HepG2 (cell line): ENCODE results near the gene E2F1. TPM values are rescaled to one million over a fixed set of nuclear protein-coding genes. Genes with fewer than 3 reads are reported as not detected.

Experiments used
- ADNP ChIP-seq: sonication (generic); formaldehyde crosslinking; IDR thresholded peaks from 2 replicates; pipeline ENCODE4 v1.4.0; 2020; ENCODE audit warnings: missing genetic modification reagents
- GFI1 ChIP-seq: sonication (generic); formaldehyde crosslinking; IDR thresholded peaks from 2 replicates; pipeline ENCODE4 v1.5.0; 2020; ENCODE audit warnings: missing genetic modification reagents, mild to moderate bottlenecking, borderline replicate concordance
- GTF2F1 ChIP-seq: fragments of 150-350 bp; IDR thresholded peaks from 2 replicates; pipeline ENCODE4 v1.6.1; 2014; ENCODE audit warnings: low read length
- MAZ ChIP-seq, 2 experiments: sonication (generic) in 1 of 2; formaldehyde crosslinking in 1 of 2; IDR thresholded peaks; 2 replicates each; pipeline versions ENCODE4 v1.5.0 to v1.6.1; 2012 to 2020; ENCODE audit warnings: low read depth in 2 of 2, mild to moderate bottlenecking in 2 of 2, borderline replicate concordance in 1 of 2, improper control_type of control experiment in 1 of 2, low read length in 1 of 2, missing genetic modification reagents in 1 of 2, moderate library complexity in 1 of 2
- SALL2 ChIP-seq: sonication (generic); formaldehyde crosslinking; IDR thresholded peaks from 2 replicates; pipeline ENCODE4 v1.8.1; 2023; ENCODE audit warnings: mild to moderate bottlenecking, missing genetic modification reagents, inconsistent platforms
- ZFP1 ChIP-seq: IDR thresholded peaks from 2 replicates; pipeline ENCODE4 v1.6.1; 2016
- ZFP41 ChIP-seq: sonication (generic); formaldehyde crosslinking; IDR thresholded peaks from 2 replicates; pipeline ENCODE4 v1.4.0; 2020; ENCODE audit warnings: mild to moderate bottlenecking, missing genetic modification reagents, borderline replicate concordance
- ZNF232 ChIP-seq: sonication (generic); formaldehyde crosslinking; IDR thresholded peaks from 2 replicates; pipeline ENCODE4 v1.4.0; 2020; ENCODE audit warnings: missing genetic modification reagents, borderline replicate concordance
- ZNF256 ChIP-seq: sonication (generic); formaldehyde crosslinking; conservative IDR thresholded peaks from 2 replicates; pipeline ENCODE4 v1.4.0; 2020; ENCODE audit warnings: missing genetic modification reagents
- ZNF383 ChIP-seq: sonication (generic); formaldehyde crosslinking; IDR thresholded peaks from 2 replicates; pipeline ENCODE4 v1.4.0; 2020; ENCODE audit warnings: missing genetic modification reagents, mild to moderate bottlenecking, borderline replicate concordance
- ZNF614 ChIP-seq: IDR thresholded peaks from 2 replicates; pipeline ENCODE4 v1.6.1; 2018; ENCODE audit warnings: missing biosample characterization, missing genetic modification reagents, inconsistent platforms, borderline replicate concordance
- ZNF746 ChIP-seq: sonication (generic); formaldehyde crosslinking; IDR thresholded peaks from 2 replicates; pipeline ENCODE4 v1.8.0; 2022; ENCODE audit warnings: mild to moderate bottlenecking, missing genetic modification reagents
- ZNF788 ChIP-seq: sonication (generic); formaldehyde crosslinking; IDR thresholded peaks from 2 replicates; pipeline ENCODE4 v1.5.0; 2020; ENCODE audit warnings: mild to moderate bottlenecking, missing genetic modification reagents, borderline replicate concordance
- polyA plus RNA-seq, 8 experiments: library from polyadenylated mRNA; depleted of rRNA in 3 of 8; stranded (reverse) in 7 of 8; unstranded in 1 of 8; fragments of >200 nt; fragmentation: Illumina TruSeq in 4 of 8; extraction: Trizol in 4 of 8; gene quantifications; 2 replicates each; pipeline versions ENCODE4 v1.2.1 to v1.2.3, GENCODE V29; 2011 to 2016; ENCODE audit warnings: low read depth in 4 of 8, missing spikeins in 1 of 8, mixed read lengths in 1 of 8; ENCODE audit not compliant: insufficient read depth in 1 of 8
- total RNA-seq, 5 experiments: library from RNA; depleted of rRNA; stranded (reverse); fragments of >200 nt; fragmentation: Illumina TruSeq; extraction: Trizol; gene quantifications; 2 replicates each; pipeline ENCODE4 v1.2.3, GENCODE V29; 2016; ENCODE audit warnings: low read depth in 1 of 5
- TF ChIP-seq, protein P1 (sequence below): sonication (generic); formaldehyde crosslinking; IDR thresholded peaks from 2 replicates; pipeline ENCODE4 v1.4.0; 2020; ENCODE audit warnings: mild to moderate bottlenecking, missing genetic modification reagents
- TF ChIP-seq, protein P2 (sequence below): sonication (generic); formaldehyde crosslinking; IDR thresholded peaks from 2 replicates; pipeline ENCODE4 v1.4.0; 2020; ENCODE audit warnings: missing genetic modification reagents, borderline replicate concordance
- TF ChIP-seq, protein P3 (sequence below): sonication (generic); formaldehyde crosslinking; IDR thresholded peaks from 2 replicates; pipeline ENCODE4 v1.4.0; 2020; ENCODE audit warnings: mild to moderate bottlenecking, missing genetic modification reagents
- TF ChIP-seq, protein P4 (sequence below): sonication (generic); formaldehyde crosslinking; IDR thresholded peaks from 2 replicates; pipeline ENCODE4 v1.4.0; 2020; ENCODE audit warnings: missing genetic modification reagents, borderline replicate concordance
- TF ChIP-seq, protein P5 (sequence below): sonication (generic); formaldehyde crosslinking; conservative IDR thresholded peaks from 2 replicates; pipeline ENCODE4 v1.8.0; 2022; ENCODE audit warnings: mild to moderate bottlenecking, moderate library complexity, missing genetic modification reagents

The E2F1 gene
- total and polyA plus RNA-seq, 2 of the 13 experiments (the other 11 are each of a cell fraction or from before 2014, with no cell fraction given): 25.5 to 39.4 TPM

DNA sequence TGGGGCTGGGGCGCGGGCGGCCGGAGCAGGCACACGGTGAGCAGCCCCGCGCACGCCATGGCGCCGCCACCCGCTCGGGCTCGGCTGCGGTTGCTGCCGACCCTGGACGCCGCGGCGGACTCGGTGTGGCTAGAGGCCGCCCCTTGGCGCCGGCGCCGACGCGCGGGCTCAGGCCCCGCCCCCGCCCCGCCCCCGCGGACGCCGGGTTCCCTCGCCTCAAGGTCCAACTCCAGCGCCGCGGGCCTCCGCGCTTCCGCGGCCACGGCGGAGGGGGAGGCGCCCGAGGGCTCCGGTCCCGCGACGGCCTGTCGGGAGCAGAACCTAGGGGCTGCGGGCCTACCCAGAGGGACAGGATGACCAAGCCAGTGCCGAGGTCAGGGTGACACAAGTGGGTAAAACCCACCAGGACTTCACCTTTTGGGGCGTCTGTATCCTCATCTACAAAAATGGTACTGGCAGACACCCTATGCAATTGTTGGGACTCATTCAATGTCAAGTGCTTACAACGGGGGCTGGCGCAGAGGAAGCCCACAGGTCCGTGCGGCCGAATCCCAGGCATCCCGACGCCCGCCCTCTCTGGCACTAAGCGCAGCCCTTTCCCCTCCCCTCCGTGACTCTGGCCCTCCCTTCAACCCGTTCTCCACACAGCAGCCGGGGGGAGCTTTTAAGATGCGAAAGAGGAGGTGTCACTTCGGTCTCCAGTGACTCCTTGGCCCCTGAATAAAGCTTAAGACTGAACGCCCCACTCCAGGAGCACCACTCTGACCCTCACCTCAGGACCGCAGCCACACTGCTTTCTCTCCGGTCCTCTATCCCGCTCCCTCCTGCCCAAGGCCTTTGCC lies 11.7 kb downstream of the E2F1 start, which contains the start of gene NECAB3 (continued):
- TF ChIP-seq MAZ (IDR thresholded peaks at IDR 0.05; ENCODE audit: borderline replicate concordance, low read depth, low read length) (no peak), MAZ (CRISPR knock-in tag; IDR thresholded peaks at IDR 0.05; ENCODE audit: low read depth) (peak; percentile 86), ADNP (CRISPR knock-in tag) (no peak), ZNF256 (CRISPR knock-in tag) (peak; percentile 69; the same call in 1 of the 2 replicates), ZFP41 (CRISPR knock-in tag) (no peak; the same call in 1 of the 2 replicates), ZNF614 (CRISPR knock-in tag) (peak; percentile 69), SALL2 (CRISPR knock-in tag) (peak; percentile 91; the same call in 1 of the 2 replicates), ZNF788 (peak; percentile 90), GFI1 (CRISPR knock-in tag) (peak; percentile 67), GTF2F1 (no peak), ZNF383 (CRISPR knock-in tag) (peak; percentile 89; the same call in 1 of the 2 replicates), ZFP1 (CRISPR knock-in tag) (peak; percentile 28; the same call in 1 of the 2 replicates), ZNF746 (CRISPR knock-in tag) (peak; percentile 94), ZNF232 (CRISPR knock-in tag) (peak; percentile 67; the same call in 1 of the 2 replicates)
- TF ChIP-seq, protein P1, sequence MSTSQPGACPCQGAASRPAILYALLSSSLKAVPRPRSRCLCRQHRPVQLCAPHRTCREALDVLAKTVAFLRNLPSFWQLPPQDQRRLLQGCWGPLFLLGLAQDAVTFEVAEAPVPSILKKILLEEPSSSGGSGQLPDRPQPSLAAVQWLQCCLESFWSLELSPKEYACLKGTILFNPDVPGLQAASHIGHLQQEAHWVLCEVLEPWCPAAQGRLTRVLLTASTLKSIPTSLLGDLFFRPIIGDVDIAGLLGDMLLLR (CRISPR knock-in tag): 0 out of 2 replicates have a peak, but pooled peaks have one; percentile 2
- TF ChIP-seq, protein P2, sequence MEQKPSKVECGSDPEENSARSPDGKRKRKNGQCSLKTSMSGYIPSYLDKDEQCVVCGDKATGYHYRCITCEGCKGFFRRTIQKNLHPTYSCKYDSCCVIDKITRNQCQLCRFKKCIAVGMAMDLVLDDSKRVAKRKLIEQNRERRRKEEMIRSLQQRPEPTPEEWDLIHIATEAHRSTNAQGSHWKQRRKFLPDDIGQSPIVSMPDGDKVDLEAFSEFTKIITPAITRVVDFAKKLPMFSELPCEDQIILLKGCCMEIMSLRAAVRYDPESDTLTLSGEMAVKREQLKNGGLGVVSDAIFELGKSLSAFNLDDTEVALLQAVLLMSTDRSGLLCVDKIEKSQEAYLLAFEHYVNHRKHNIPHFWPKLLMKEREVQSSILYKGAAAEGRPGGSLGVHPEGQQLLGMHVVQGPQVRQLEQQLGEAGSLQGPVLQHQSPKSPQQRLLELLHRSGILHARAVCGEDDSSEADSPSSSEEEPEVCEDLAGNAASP (CRISPR knock-in tag): 0 out of 2 replicates have a peak, but pooled peaks have one; percentile 34
- TF ChIP-seq, protein P3, sequence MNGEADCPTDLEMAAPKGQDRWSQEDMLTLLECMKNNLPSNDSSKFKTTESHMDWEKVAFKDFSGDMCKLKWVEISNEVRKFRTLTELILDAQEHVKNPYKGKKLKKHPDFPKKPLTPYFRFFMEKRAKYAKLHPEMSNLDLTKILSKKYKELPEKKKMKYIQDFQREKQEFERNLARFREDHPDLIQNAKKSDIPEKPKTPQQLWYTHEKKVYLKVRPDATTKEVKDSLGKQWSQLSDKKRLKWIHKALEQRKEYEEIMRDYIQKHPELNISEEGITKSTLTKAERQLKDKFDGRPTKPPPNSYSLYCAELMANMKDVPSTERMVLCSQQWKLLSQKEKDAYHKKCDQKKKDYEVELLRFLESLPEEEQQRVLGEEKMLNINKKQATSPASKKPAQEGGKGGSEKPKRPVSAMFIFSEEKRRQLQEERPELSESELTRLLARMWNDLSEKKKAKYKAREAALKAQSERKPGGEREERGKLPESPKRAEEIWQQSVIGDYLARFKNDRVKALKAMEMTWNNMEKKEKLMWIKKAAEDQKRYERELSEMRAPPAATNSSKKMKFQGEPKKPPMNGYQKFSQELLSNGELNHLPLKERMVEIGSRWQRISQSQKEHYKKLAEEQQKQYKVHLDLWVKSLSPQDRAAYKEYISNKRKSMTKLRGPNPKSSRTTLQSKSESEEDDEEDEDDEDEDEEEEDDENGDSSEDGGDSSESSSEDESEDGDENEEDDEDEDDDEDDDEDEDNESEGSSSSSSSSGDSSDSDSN (CRISPR knock-in tag): peak; percentile 95
- TF ChIP-seq, protein P4, sequence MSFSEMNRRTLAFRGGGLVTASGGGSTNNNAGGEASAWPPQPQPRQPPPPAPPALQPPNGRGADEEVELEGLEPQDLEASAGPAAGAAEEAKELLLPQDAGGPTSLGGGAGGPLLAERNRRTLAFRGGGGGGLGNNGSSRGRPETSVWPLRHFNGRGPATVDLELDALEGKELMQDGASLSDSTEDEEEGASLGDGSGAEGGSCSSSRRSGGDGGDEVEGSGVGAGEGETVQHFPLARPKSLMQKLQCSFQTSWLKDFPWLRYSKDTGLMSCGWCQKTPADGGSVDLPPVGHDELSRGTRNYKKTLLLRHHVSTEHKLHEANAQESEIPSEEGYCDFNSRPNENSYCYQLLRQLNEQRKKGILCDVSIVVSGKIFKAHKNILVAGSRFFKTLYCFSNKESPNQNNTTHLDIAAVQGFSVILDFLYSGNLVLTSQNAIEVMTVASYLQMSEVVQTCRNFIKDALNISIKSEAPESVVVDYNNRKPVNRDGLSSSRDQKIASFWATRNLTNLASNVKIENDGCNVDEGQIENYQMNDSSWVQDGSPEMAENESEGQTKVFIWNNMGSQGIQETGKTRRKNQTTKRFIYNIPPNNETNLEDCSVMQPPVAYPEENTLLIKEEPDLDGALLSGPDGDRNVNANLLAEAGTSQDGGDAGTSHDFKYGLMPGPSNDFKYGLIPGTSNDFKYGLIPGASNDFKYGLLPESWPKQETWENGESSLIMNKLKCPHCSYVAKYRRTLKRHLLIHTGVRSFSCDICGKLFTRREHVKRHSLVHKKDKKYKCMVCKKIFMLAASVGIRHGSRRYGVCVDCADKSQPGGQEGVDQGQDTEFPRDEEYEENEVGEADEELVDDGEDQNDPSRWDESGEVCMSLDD (CRISPR knock-in tag): peak; percentile 77; the same call in 1 of the 2 replicates
- TF ChIP-seq, protein P5, sequence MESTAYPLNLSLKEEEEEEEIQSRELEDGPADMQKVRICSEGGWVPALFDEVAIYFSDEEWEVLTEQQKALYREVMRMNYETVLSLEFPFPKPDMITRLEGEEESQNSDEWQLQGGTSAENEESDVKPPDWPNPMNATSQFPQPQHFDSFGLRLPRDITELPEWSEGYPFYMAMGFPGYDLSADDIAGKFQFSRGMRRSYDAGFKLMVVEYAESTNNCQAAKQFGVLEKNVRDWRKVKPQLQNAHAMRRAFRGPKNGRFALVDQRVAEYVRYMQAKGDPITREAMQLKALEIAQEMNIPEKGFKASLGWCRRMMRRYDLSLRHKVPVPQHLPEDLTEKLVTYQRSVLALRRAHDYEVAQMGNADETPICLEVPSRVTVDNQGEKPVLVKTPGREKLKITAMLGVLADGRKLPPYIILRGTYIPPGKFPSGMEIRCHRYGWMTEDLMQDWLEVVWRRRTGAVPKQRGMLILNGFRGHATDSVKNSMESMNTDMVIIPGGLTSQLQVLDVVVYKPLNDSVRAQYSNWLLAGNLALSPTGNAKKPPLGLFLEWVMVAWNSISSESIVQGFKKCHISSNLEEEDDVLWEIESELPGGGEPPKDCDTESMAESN: peak; percentile 5
